Measurements from ENCODE around the gene ASIC2. TPM values are rescaled to one million over a fixed set of nuclear protein-coding genes. Genes with fewer than 3 reads are reported as not detected.

ASIC2 gene
- total and polyA plus RNA-seq, 9 of the 15 experiments (the other 6 are each of a cell fraction or from before 2014, with no cell fraction given): not detected

DNA sequence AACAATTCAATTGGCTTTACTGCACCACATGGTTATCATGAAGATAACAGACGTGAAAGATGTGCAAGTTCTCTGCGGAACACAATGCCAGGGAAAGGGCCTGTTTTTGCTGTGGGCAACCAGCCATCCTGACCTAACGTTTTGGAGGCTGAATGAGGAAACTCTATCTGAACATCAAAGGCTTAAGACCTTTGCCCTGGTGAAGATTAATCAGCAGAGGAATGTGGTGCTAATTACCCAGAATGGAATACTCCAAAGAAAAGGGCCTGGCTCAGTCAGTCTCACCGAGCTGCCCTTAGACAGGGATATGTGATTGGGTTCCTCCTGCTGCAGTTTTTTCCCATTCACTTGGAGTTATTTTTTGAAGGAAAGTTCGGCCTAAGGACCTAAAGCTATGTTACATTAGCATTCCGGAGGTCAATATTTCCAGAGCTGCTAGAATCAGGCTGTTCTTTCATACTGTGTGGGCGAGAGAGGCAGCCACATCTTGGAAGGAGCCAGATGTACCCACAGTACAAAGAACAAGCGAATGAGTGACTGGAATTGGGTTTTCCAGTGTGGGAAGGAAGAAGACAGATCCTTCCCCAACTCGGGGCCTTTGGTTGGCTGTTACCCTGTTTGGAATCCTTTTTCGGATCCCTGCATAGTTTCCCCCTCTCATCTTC is 15.5 kb downstream of the ASIC2 start:
- no peaks in the 10 kb centered on the region for H3K79me2 ChIP-seq (ENCODE audit: control insufficient read depth, insufficient read depth, low read length)

DNA sequence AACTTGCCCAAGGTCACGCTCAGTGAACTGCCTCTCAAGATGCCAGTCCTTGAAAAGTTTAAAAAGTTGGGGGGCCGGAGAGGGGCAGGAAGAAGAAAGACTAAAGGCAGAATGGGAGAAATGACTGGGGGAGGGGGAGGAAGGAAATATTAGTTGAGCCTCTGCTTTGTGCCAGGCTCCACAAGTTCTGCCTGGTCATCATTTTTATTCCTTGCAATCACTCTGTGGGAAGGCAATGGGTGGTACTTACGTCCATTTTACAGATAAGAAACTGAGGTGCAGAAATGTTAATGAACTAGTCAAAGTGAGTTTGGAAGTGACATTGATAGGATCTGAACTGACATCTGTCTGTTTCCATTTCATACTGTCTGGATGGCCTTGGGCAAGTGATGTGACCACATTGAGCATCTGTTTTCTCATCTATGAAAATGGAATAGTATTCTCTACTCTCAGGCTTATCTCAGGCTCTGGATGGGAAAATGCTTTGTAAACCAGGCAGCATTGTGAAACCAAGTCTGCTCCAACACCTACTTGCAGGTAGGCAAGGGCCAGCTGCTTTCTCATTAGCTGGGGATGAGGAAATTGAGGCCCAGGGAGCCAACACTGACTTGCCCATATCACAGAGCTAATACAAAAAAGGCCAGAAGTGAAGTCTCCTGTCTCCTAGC is 19.2 kb downstream of the ASIC2 start:
- 0% methylated on average over 3 of the region's 3 CpGs for WGBS (ENCODE audit: insufficient coverage, low coverage, missing lambda C conversion rate)
- no TSS peak for BruUV-seq (replicated peaks)
- ATAC-seq (no peak), DNase-seq (ENCODE audit: extremely low read depth in 1 of 4, low spot score in 3 of 4) (no peak), FAIRE-seq (no peak)
- Histone ChIP-seq H2AFZ (ENCODE audit: low read depth, low read length) (no peak overlapping the region), H3K27me3 (ENCODE audit: control insufficient read depth in 2 of 2, insufficient read depth in 2 of 2, low read length in 2 of 2) (0 out of 5 replicates have a peak, but pooled peaks cover 0 to 7% of the 10 kb centered on the region in 2 experiments), H3K9me1 (ENCODE audit: control insufficient read depth, insufficient read depth, low read length) (no peaks in the 10 kb centered on the region), H3K9me3 (replicated peaks; ENCODE audit: control insufficient read depth, insufficient read depth, low read depth, low read length) (no peaks in the 10 kb centered on the region), H3K9ac (ENCODE audit: insufficient read depth in 1 of 2, low read depth in 2 of 2, low read length in 2 of 2) (no peak overlapping the region), H3K79me2 (ENCODE audit: control insufficient read depth, insufficient read depth, low read length) (no peaks in the 10 kb centered on the region), H3K4me1 (replicated peaks in 1 of 2; ENCODE audit: control insufficient read depth in 2 of 2, insufficient read depth in 2 of 2, low read length in 2 of 2) (no peaks in the 10 kb centered on the region), H3K4me2 (ENCODE audit: insufficient read depth, low read length) (no peak overlapping the region), H3K27ac (ENCODE audit: extremely low read depth, low read depth, low read length) (no peak overlapping the region), H4K20me1 (replicated peaks; ENCODE audit: control insufficient read depth, insufficient read depth, low read length) (no peaks in the 10 kb centered on the region), H3K4me3 (no peak overlapping the region), H3K36me3 (ENCODE audit: control insufficient read depth, insufficient read depth, low read length) (no peaks in the 10 kb centered on the region)
- in situ Hi-C loops (cut with MboI): no loop called here
- peak; percentile 19; the same call in 1 of the 2 replicates for TF ChIP-seq C11orf30 (IDR thresholded peaks at IDR 0.05; ENCODE audit: low read depth)
- TF ChIP-seq ZNF316 (IDR thresholded peaks at IDR 0.05): peak; percentile 19; the same call in 1 of the 2 replicates
- TF ChIP-seq TEAD2 (tag; IDR thresholded peaks at IDR 0.05): no peak
- TF ChIP-seq ZNF324 (CRISPR knock-in tag; IDR thresholded peaks at IDR 0.05): no peak
- TF ChIP-seq ZSCAN32 (CRISPR knock-in tag; IDR thresholded peaks at IDR 0.05): no peak
- TF ChIP-seq STAT5B (CRISPR knock-in tag; IDR thresholded peaks at IDR 0.05): no peak
- TF ChIP-seq ZNF175 (CRISPR knock-in tag; IDR thresholded peaks at IDR 0.05; ENCODE audit: low read depth): no peak
- TF ChIP-seq, protein P1, sequence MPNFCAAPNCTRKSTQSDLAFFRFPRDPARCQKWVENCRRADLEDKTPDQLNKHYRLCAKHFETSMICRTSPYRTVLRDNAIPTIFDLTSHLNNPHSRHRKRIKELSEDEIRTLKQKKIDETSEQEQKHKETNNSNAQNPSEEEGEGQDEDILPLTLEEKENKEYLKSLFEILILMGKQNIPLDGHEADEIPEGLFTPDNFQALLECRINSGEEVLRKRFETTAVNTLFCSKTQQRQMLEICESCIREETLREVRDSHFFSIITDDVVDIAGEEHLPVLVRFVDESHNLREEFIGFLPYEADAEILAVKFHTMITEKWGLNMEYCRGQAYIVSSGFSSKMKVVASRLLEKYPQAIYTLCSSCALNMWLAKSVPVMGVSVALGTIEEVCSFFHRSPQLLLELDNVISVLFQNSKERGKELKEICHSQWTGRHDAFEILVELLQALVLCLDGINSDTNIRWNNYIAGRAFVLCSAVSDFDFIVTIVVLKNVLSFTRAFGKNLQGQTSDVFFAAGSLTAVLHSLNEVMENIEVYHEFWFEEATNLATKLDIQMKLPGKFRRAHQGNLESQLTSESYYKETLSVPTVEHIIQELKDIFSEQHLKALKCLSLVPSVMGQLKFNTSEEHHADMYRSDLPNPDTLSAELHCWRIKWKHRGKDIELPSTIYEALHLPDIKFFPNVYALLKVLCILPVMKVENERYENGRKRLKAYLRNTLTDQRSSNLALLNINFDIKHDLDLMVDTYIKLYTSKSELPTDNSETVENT (CRISPR knock-in tag; IDR thresholded peaks at IDR 0.05): no peak
- intact Hi-C loops (cut with micrococcal nuclease): no loop called here
- CTCF ChIA-PET (ENCODE audit: low intra/inter-chr PET ratio): no interaction called here
- POLR2A ChIA-PET: no interaction called here

More for the DNA sequence above, 15.5 kb downstream of the ASIC2 start:
- FAIRE-seq (no peak), ATAC-seq (no peak), DNase-seq (ENCODE audit: extremely low read depth in 1 of 4, low spot score in 3 of 4) (no peak)
- in situ Hi-C loops (cut with MboI): no loop called here
- Histone ChIP-seq H3K4me3 (no peak overlapping the region), H3K27ac (ENCODE audit: extremely low read depth, low read depth, low read length) (no peak overlapping the region), H3K36me3 (ENCODE audit: control insufficient read depth, insufficient read depth, low read length) (no peaks in the 10 kb centered on the region), H3K4me1 (replicated peaks in 1 of 2; ENCODE audit: control insufficient read depth in 2 of 2, insufficient read depth in 2 of 2, low read length in 2 of 2) (no peaks in the 10 kb centered on the region), H3K9ac (ENCODE audit: insufficient read depth in 1 of 2, low read depth in 2 of 2, low read length in 2 of 2) (no peak overlapping the region), H3K9me1 (ENCODE audit: control insufficient read depth, insufficient read depth, low read length) (no peaks in the 10 kb centered on the region), H2AFZ (ENCODE audit: low read depth, low read length) (no peak overlapping the region), H4K20me1 (replicated peaks; ENCODE audit: control insufficient read depth, insufficient read depth, low read length) (no peaks in the 10 kb centered on the region), H3K9me3 (replicated peaks; ENCODE audit: control insufficient read depth, insufficient read depth, low read depth, low read length) (no peaks in the 10 kb centered on the region), H3K4me2 (ENCODE audit: insufficient read depth, low read length) (no peak overlapping the region), H3K27me3 (ENCODE audit: control insufficient read depth in 2 of 2, insufficient read depth in 2 of 2, low read length in 2 of 2) (0 out of 5 replicates have a peak, but pooled peaks cover 0 to 7% of the 10 kb centered on the region in 2 experiments)
- ChIA-PET POLR2A (no interaction called here), CTCF (ENCODE audit: low intra/inter-chr PET ratio) (no interaction called here)
- no peak for TF ChIP-seq CHD2 (IDR thresholded peaks at IDR 0.05; ENCODE audit: low read depth, low read length)
- TF ChIP-seq STAT5A (IDR thresholded peaks at IDR 0.05; ENCODE audit: borderline replicate concordance, low read length): no peak
- TF ChIP-seq ZNF384 (IDR thresholded peaks at IDR 0.05; ENCODE audit: low read depth, low read length): no peak
- WGBS (ENCODE audit: insufficient coverage, low coverage, missing lambda C conversion rate): under 1% methylated on average over 10 of the region's 10 CpGs
- no TSS peak for BruUV-seq (replicated peaks)
- intact Hi-C loops (cut with micrococcal nuclease): no loop called here
